Neural crest cell (in vitro differentiated cells): ENCODE measurements around the gene MCAM. TPM values are rescaled to one million over a fixed set of nuclear protein-coding genes. Genes with fewer than 3 reads are reported as not detected.

Experiments
- DNase-seq: peaks from one replicate; pipeline ENCODE4 v3.0.0; 2021; ENCODE audit warnings: low read depth, mixed read lengths, low spot score
- H3K27ac Mint-ChIP-seq: one replicate; pipeline ENCODE4 v1.8.0; 2021; ENCODE audit warnings: mild to moderate bottlenecking, mixed read lengths; ENCODE audit not compliant: unreplicated experiment
- H3K27me3 Mint-ChIP-seq: 2 replicates; pipeline ENCODE4 v1.8.0; 2021; ENCODE audit warnings: low read depth, mild to moderate bottlenecking, mixed read lengths
- H3K36me3 Mint-ChIP-seq: 2 replicates; pipeline ENCODE4 v1.8.0; 2021; ENCODE audit warnings: low read depth, mild to moderate bottlenecking, mixed read lengths
- H3K4me1 Mint-ChIP-seq: 2 replicates; pipeline ENCODE4 v1.8.0; 2021; ENCODE audit warnings: mixed read lengths
- H3K4me3 Mint-ChIP-seq: one replicate; pipeline ENCODE4 v1.8.0; 2021; ENCODE audit warnings: mild to moderate bottlenecking, mixed read lengths
- H3K9me3 Mint-ChIP-seq: 2 replicates; pipeline ENCODE4 v1.8.0; 2021; ENCODE audit warnings: mixed read lengths
- total RNA-seq: library from RNA; stranded (reverse); gene quantifications from 2 replicates; pipeline ENCODE4 v1.2.1, GENCODE V29; 2021
- TF ChIP-seq, protein P1 (sequence below): fragments of 200-600 bp; sonication (generic); conservative IDR thresholded peaks from 2 replicates; pipeline ENCODE4 v1.5.0; 2021; ENCODE audit warnings: antibody characterized with exemption, mild to moderate bottlenecking

The MCAM gene
- total RNA-seq, 1 donor from 2014 or later: 66.7 TPM

DNA sequence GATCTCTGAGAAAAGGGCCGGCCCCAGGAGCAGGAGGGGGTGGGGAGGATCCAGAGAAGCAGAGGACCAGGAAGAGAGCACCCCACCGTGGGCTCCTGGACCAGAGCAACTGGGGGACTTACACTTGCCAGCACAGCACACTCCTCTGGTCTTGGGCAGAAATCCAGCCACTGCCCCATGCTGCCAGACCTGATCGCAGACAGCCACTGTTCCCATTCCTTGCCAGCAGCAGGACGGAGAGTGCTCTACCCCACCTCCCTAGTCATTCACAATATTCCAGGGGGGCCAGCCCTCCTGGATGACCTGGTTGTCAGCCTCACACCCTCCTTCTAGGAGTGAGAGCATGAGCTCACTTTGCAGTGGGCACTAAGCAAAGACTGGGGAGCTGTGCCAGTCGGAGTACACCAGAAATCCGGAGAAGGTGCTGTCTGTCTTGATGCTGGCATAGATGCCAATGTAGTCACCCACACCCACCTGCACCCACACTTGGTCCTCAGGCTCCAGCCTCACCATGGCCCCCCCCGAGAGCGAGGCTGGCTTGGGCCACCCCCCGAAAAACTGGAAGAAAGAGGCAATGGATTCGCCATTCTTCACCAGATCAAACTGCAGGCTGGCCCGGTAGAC, 22.1 kb upstream of the MCAM start:
- Mint-ChIP-seq H3K4me3 (peak overlapping the region; percentile 92), H3K27me3 (peaks cover 42% of the 10 kb centered on the region), H3K9me3 (no peaks in the 10 kb centered on the region), H3K4me1 (peaks cover 49% of the 10 kb centered on the region), H3K36me3 (no peaks in the 10 kb centered on the region), H3K27ac (no peak overlapping the region)
- DNase-seq: no peak
- TF ChIP-seq, protein P1, sequence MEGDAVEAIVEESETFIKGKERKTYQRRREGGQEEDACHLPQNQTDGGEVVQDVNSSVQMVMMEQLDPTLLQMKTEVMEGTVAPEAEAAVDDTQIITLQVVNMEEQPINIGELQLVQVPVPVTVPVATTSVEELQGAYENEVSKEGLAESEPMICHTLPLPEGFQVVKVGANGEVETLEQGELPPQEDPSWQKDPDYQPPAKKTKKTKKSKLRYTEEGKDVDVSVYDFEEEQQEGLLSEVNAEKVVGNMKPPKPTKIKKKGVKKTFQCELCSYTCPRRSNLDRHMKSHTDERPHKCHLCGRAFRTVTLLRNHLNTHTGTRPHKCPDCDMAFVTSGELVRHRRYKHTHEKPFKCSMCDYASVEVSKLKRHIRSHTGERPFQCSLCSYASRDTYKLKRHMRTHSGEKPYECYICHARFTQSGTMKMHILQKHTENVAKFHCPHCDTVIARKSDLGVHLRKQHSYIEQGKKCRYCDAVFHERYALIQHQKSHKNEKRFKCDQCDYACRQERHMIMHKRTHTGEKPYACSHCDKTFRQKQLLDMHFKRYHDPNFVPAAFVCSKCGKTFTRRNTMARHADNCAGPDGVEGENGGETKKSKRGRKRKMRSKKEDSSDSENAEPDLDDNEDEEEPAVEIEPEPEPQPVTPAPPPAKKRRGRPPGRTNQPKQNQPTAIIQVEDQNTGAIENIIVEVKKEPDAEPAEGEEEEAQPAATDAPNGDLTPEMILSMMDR: no peak

DNA sequence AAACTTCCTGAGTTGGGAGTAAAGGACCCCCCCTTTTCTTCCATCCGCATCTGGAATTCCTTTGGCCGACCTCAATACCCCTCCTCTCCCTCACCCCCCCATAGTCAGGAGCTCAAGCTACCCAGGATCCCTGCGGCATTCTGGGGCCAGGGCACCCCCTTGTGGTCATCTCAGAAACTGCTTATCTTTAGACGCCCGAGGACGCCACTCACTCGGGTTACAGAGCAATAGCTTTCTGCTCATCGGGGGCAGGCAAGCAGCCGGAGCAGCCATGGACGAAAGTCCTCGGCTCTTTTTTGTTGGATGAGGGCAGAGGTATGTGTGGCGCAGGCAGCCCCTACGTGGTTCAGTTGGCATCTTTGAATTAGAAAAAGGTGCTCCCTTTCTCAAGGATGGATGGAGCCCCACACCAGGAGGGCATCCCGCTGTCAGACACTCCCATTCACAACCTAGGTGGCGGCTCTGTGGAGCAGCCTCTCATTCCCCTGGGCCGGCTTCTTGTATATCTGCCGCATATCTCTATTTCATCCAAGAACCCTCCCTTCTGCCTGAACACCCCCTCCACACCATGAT, 21.5 kb upstream of the MCAM start:
- Mint-ChIP-seq H3K36me3 (no peaks in the 10 kb centered on the region), H3K4me1 (peaks cover 53% of the 10 kb centered on the region), H3K27me3 (peaks cover 38% of the 10 kb centered on the region), H3K4me3 (peak overlapping the region; percentile 92), H3K9me3 (no peaks in the 10 kb centered on the region), H3K27ac (no peak overlapping the region)
- TF ChIP-seq, protein P1: peak; percentile 75
- DNase-seq: peak; percentile 80

DNA sequence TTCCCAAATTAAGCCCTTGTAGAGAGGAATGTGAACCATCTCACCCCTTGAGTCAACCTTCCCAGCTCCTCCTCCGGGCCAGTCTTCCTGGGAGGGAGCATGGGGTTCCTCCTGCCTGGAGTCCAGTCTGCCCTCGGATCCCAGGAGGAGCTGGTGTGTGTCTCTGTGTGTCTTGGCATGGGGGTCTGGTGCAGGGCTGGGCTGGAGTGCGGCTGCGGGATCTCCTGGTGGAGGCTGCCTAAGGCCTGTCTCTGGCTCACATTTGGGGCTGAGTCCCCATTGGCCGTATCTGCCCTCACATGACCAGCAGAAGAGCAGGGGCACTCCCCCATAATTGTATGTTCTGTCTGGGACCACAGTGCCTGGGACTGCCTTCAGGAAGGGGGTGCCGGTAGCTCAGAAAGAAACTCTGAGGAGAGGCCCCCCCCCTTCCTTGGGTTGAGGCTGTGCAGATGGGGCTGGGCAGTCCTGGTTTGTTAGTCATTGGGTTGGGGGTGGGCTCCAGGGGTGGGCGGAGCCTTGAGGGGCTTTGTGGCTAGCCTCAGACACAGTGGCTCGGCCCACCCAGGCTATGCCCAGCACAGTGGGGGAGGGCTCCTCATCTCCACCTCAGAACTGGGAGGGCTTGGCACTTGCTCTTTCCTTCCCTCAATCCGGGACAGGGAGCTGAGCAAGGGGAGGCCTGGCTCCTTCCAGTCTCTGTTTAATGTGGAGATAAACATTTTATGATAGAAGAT, 20.8 kb upstream of the MCAM start:
- Mint-ChIP-seq H3K36me3 (no peaks in the 10 kb centered on the region), H3K27ac (peak overlapping the region; percentile 6), H3K9me3 (no peaks in the 10 kb centered on the region), H3K4me1 (peaks cover 59% of the 10 kb centered on the region), H3K27me3 (peaks cover 31% of the 10 kb centered on the region), H3K4me3 (peak overlapping the region; percentile 92)
- no peak for DNase-seq
- TF ChIP-seq, protein P1: no peak

DNA sequence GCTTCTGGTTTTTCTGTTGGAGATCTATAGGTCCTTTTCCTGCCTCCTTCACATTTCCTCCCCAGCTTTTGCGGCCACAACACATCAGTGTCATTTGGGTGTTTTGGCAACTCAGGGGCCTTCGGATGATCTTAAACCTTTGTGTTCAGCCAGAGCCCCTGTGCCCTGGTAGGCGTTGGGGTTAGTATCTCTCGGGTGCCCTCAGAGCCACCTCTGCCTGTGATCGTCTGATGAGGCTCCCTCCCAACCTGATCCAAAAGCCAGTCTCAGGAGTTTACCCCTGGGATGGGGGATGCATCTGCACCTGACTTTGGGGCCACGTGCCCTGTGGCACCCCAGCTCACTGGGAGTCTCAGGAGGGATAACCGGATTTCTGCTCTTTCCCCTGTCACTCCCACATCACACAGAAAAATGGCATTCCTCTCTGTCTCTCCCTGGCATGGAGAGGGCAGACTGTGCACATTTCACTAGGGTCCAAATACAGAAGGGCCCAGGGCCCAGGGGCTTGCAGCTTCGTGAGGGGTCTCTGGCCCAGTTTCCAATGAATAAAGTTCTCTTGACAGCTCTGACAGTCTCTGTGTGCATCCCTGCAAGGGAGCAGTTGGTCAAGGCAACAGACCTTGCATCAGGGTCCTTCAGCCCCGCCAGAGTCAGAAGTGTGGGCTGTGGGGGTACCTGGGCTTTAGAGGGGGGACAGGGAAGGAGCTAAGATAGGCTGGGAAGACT, 20.0 kb upstream of the MCAM start:
- Mint-ChIP-seq H3K9me3 (no peaks in the 10 kb centered on the region), H3K4me3 (peak overlapping the region; percentile 92), H3K36me3 (no peaks in the 10 kb centered on the region), H3K27me3 (peaks cover 27% of the 10 kb centered on the region), H3K27ac (no peak overlapping the region), H3K4me1 (peaks cover 66% of the 10 kb centered on the region)
- TF ChIP-seq, protein P1: no peak
- no peak for DNase-seq

DNA sequence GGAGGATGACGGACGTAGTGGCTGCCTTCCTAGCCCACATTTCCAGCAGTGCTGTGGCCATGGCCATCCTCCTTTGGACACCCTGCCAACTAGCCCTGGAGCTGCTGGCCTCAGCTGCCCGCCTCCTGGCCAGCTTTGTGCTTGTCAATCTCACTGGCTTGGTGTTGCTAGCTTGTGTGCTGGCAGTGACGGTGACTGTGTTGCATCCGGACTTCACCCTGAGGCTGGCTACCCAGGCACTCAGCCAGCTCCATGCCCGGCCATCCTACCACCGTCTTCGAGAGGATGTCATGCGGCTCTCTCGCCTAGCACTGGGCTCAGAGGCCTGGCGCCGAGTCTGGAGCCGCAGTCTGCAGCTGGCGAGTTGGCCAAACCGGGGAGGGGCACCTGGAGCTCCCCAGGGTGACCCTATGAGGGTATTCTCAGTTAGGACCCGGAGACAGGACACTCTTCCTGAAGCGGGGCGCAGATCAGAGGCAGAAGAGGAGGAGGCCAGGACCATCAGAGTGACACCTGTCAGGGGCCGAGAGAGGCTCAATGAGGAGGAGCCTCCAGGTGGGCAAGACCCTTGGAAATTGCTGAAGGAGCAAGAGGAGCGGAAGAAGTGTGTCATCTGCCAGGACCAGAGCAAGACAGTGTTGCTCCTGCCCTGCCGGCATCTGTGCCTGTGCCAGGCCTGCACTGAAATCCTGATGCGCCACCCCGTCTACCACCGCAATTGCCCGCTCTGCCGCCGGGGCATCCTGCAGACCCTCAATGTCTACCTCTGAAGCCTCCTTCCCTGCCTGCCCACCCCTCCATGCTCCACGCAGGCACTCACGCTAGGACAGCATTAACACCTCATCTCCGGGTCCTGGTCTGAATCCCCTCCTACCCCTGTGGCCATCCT, 19.0 kb upstream of the MCAM start:
- no peaks in the 10 kb centered on the region for H3K9me3 Mint-ChIP-seq
- no peak for DNase-seq
- H3K4me1 Mint-ChIP-seq: peaks cover 63% of the 10 kb centered on the region
- H3K27me3 Mint-ChIP-seq: peaks cover 18% of the 10 kb centered on the region
- no peaks in the 10 kb centered on the region for H3K36me3 Mint-ChIP-seq
- H3K4me3 Mint-ChIP-seq: peak overlapping the region; percentile 92
- H3K27ac Mint-ChIP-seq: peak overlapping the region; percentile 99
- TF ChIP-seq, protein P1: no peak
